Measurements from ENCODE around the gene C11orf24.
A peak's percentile ranks its signal among the peaks of the same experiment; 100 is the strongest.
"Not testable (repeated sequence)": the region's sequence is repeated elsewhere in the genome, so short reads cannot be mapped to it uniquely, and the experiment has no call there.

The C11orf24 gene

GRCh38 chr11:68243847-68244246, 27.9 kb downstream of the C11orf24 start:
- DNase-seq, result not testable (repeated sequence)

GRCh38 chr11:68242616-68243015, 29.2 kb downstream of the C11orf24 start:
- no peak for DNase-seq

- no peak for DNase-seq
Observed at GRCh38 chr11:68231621-68232020, 40.2 kb downstream of the C11orf24 start.

GRCh38 chr11:68229601-68230000, 42.2 kb downstream of the C11orf24 start:
- DNase-seq, result no peak

GRCh38 chr11:68226421-68226820, 45.4 kb downstream of the C11orf24 start:
- no peak for DNase-seq

GRCh38 chr11:68224606-68225005, 47.2 kb downstream of the C11orf24 start:
- DNase-seq, result no peak

GRCh38 chr11:68223275-68223674, 48.5 kb downstream of the C11orf24 start:
- no peak for DNase-seq

- no peak for DNase-seq
Observed at GRCh38 chr11:68221406-68221805, 50.4 kb downstream of the C11orf24 start.

GRCh38 chr11:68216171-68216938, 55.4 kb downstream of the C11orf24 start:
- no peak for DNase-seq

GRCh38 chr11:68215524-68216170, 56.1 kb downstream of the C11orf24 start:
- no peak for DNase-seq

GRCh38 chr11:68215087-68215445, 56.7 kb downstream of the C11orf24 start:
- no peak for DNase-seq

GRCh38 chr11:68214173-68215086, 57.3 kb downstream of the C11orf24 start:
- DNase-seq, result peak; percentile 41

- peak; percentile 87 for DNase-seq
Observed at GRCh38 chr11:68213555-68214172, 58.1 kb downstream of the C11orf24 start.

GRCh38 chr11:68213135-68213515, 58.6 kb downstream of the C11orf24 start, which contains the start of gene KMT5B:
Gene KMT5B (minus strand): TSS chr11:68213296. CDS start chr11:68190076, 23,220 bp downstream.
- DNase-seq, result no peak

- peak; percentile 80 for DNase-seq
Observed at GRCh38 chr11:68212421-68213134, 59.2 kb downstream of the C11orf24 start.

GRCh38 chr11:68211546-68211945, 60.2 kb downstream of the C11orf24 start:
- no peak for DNase-seq
